ENCODE results near the gene NFATC2IP. TPM values are rescaled to one million over a fixed set of nuclear protein-coding genes. Genes with fewer than 3 reads are reported as not detected.
A peak's percentile ranks its signal among the peaks of the same experiment; 100 is the strongest.

The NFATC2IP gene
- total and polyA plus RNA-seq, 2 of the 8 experiments (the other 6 are each of a cell fraction or from before 2014, with no cell fraction given), result 54.4 to 71.5 TPM

DNA sequence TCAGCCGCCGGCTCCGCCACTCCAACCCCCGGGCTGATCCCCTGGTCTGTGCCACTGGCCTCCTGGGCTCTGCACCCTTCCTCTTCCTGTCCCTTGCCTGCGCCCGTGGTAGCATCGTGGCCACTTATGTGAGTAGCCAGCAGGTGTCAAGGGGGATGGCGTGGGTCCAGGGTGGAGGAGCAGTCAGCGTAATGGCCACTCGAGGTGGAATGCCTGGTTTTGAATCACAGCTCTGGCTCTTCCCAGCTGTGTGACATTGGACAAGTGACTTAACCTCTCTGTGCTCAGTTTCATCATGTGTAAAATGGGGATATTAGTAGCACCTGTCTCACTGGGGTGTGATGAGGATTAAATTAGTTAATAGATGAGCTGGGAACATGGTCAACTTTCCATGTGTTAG, 31.7 kb downstream of the NFATC2IP start:
- H3K27me3 ChIP-seq (replicated peaks in 1 of 4; ENCODE audit: control insufficient read depth in 3 of 4, extremely low read depth in 1 of 4, insufficient read depth in 3 of 4, low read length in 3 of 4), result no peaks in the 10 kb centered on the region
- CTCF ChIA-PET (ENCODE audit: partially characterized antibody), result interaction anchor here (1.0 to 4.0 kb wide), 7 partner anchors 9 to 32 kb away, joined by 3 to 14 read pairs (median 4); no protein-coding TSS in a partner anchor
- H3K27ac ChIP-seq (ENCODE audit: low read depth, low read length), result no peak overlapping the region
- H2AFZ ChIP-seq (ENCODE audit: low read length), result no peak overlapping the region
- peaks cover 5 to 7% of the 10 kb centered on the region in 2 experiments; a peak in 2 of 4 replicates for H3K9me3 ChIP-seq (ENCODE audit: insufficient read depth in 2 of 2, low read depth in 1 of 2, low read length in 1 of 2)
- no peak overlapping the region for H3K4me2 ChIP-seq (ENCODE audit: insufficient read depth in 1 of 2, low read depth in 2 of 2, low read length in 2 of 2)
- no peak overlapping the region for H2BK15ac ChIP-seq (ENCODE audit: low read length)
- H4K8ac ChIP-seq (ENCODE audit: extremely low read depth, insufficient read depth, low read length), result peak overlapping the region; percentile 45
- no peak overlapping the region for H3K4ac ChIP-seq (replicated peaks; ENCODE audit: insufficient read length, low read depth, low read length)
- no peak for DNase-seq (ENCODE audit: low read depth in 1 of 2, low spot score in 2 of 2)
- H3K79me1 ChIP-seq (ENCODE audit: low read depth, low read length), result peaks cover 2% of the 10 kb centered on the region; the same call in 1 of the 2 replicates
- no peaks in the 10 kb centered on the region for H3K23me2 ChIP-seq (ENCODE audit: low read depth, low read length)
- H3K9ac ChIP-seq (replicated peaks in 1 of 4; ENCODE audit: extremely low read depth in 1 of 4, low read depth in 3 of 4, low read length in 3 of 4), result no peak overlapping the region
- FAIRE-seq, result no peak
- no peak overlapping the region for H2BK5ac ChIP-seq (ENCODE audit: low read depth, low read length)
- H3K4me1 ChIP-seq (replicated peaks in 1 of 4; ENCODE audit: control insufficient read depth in 3 of 4, insufficient read depth in 4 of 4, low read length in 3 of 4), result no peaks in the 10 kb centered on the region
- H2BK12ac ChIP-seq (ENCODE audit: low read depth, low read length), result no peak overlapping the region
- H3K56ac ChIP-seq (replicated peaks; ENCODE audit: insufficient read length, low read depth, low read length), result no peak overlapping the region
- H3K14ac ChIP-seq (ENCODE audit: insufficient read length), result no peak overlapping the region
- H2BK120ac ChIP-seq (replicated peaks; ENCODE audit: low read depth, low read length), result no peak overlapping the region
- H3K36me3 ChIP-seq (ENCODE audit: control insufficient read depth in 2 of 4, insufficient read depth in 4 of 4, low read length in 3 of 4), result peaks cover 0 to 16% (median 5%) of the 10 kb centered on the region in 4 experiments; a peak in 5 of 8 replicates
- H4K91ac ChIP-seq (replicated peaks; ENCODE audit: insufficient read length, low read length), result no peak overlapping the region
- H3K4me3 ChIP-seq (ENCODE audit: extremely low read depth in 1 of 4, insufficient read depth in 2 of 4, low read depth in 3 of 4, low read length in 4 of 4), result no peak overlapping the region
- POLR2A ChIA-PET (ENCODE audit: partially characterized antibody), result interaction anchor here (2.0 kb wide), 1 partner anchor 9 kb away, joined by 5 read pairs; no protein-coding TSS in a partner anchor
- H2AK5ac ChIP-seq (ENCODE audit: low read depth, low read length), result no peak overlapping the region
- no peak overlapping the region for H2BK20ac ChIP-seq (ENCODE audit: low read length)
- WGBS, 2 experiments (ENCODE audit: extremely low coverage in 1 of 2, insufficient coverage in 1 of 2, insufficient read length in 1 of 2, insufficient replicate concordance in 2 of 2, low coverage in 1 of 2, low lambda C conversion rate in 2 of 2, missing lambda C conversion rate in 1 of 2), result 88% methylated on average over 10 of the region's 10 CpGs; no CpG with 5 or more reads in 1 of the 2 experiments
- no peaks in the 10 kb centered on the region for H3K79me2 ChIP-seq (ENCODE audit: control insufficient read depth in 1 of 2, insufficient read depth in 2 of 2, low read length in 2 of 2)
- H3K18ac ChIP-seq (ENCODE audit: extremely low read depth, low read length), result no peak overlapping the region
- TF ChIP-seq SIRT6 (IDR thresholded peaks at IDR 0.05; ENCODE audit: low read length), result no peak
- peak; percentile 58; the same call in 1 of the 2 replicates for TF ChIP-seq KDM1A (IDR thresholded peaks at IDR 0.05; ENCODE audit: borderline replicate concordance, low read length)
- no peak for TF ChIP-seq JUND (IDR thresholded peaks at IDR 0.05; ENCODE audit: low read length)
- H3K23ac ChIP-seq (ENCODE audit: insufficient read length), result no peak overlapping the region
- H4K5ac ChIP-seq (ENCODE audit: insufficient read length, low read depth, low read length), result no peak overlapping the region
- peaks cover 0 to 2% of the 10 kb centered on the region in 2 experiments for H4K20me1 ChIP-seq (replicated peaks in 1 of 2; ENCODE audit: control insufficient read depth in 1 of 2, insufficient read depth in 2 of 2, low read length in 2 of 2)

All from H1 (cell line).